NCI-H128 (cell line): Measurements from ENCODE around the gene KDM6B.
"Not testable (repeated sequence)": the region's sequence is repeated elsewhere in the genome, so short reads cannot be mapped to it uniquely, and the experiment has no call there.

Experiments used
- DNase-seq: peaks from one replicate; lab custom pipeline; 2025; ENCODE audit not compliant: unreplicated experiment; lab: John Stamatoyannopoulos, UW

KDM6B gene

GRCh38 chr17:7852262-7852670 lies 18.2 kb downstream of the KDM6B start:
- DNase-seq: no peak

GRCh38 chr17:7852919-7853690 lies 19.1 kb downstream of the KDM6B start:
- DNase-seq: no peak

- no peak for DNase-seq
These were observed 19.6 kb downstream of the KDM6B start for GRCh38 chr17:7853691-7854038.

DNA sequence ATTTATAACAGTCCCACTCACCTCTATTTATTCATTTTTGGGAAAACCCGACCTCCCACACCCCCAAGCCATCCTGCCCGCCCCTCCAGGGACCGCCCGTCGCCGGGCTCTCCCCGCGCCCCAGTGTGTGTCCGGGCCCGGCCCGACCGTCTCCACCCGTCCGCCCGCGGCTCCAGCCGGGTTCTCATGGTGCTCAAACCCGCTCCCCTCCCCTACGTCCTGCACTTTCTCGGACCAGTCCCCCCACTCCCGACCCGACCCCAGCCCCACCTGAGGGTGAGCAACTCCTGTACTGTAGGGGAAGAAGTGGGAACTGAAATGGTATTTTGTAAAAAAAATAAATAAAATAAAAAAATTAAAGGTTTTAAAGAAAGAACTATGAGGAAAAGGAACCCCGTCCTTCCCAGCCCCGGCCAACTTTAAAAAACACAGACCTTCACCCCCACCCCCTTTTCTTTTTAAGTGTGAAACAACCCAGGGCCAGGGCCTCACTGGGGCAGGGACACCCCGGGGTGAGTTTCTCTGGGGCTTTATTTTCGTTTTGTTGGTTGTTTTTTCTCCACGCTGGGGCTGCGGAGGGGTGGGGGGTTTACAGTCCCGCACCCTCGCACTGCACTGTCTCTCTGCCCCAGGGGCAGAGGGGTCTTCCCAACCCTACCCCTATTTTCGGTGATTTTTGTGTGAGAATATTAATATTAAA lies 20.2 kb downstream of the KDM6B start:
- DNase-seq: no peak

DNA sequence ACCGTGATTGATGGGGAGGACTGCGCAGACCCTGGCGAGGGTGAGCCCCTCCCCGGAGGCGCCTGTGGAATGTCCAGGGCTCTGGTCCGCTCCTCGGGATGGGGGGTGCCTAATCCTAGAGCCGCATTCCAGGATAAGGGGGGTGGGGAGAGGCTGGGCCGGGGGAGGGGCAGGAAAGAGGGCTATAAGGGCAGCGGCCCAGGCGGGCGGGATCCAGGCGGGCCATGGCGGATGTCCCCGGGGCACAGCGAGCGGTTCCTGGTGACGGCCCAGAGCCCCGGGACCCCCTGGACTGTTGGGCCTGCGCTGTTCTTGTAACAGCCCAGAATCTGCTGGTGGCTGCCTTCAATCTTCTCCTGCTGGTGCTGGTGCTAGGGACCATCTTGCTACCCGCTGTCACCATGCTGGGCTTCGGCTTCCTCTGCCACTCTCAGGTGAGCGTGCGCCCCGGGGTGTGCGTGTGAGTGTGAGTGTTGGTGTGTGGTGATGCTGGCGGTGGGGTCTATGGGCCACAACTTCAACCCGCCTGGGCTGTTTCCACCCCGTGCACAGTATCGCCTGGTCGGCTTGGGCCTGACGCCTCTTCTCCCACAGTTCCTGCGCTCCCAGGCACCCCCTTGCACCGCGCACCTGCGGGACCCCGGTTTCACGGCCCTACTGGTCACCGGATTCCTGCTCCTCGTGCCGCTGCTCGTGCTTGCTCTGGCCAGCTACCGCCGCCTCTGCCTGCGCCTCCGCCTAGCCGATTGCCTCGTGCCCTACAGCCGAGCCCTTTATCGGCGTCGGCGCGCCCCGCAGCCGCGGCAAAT lies 21.0 kb downstream of the KDM6B start, which contains the start of gene TMEM88:
TSS of gene TMEM88 (plus strand) at position 216 of the 809 bp plus-strand sequence. CDS start at position 225, 9 bp downstream.
- DNase-seq: no peak

- no peak for DNase-seq
These were observed 21.6 kb downstream of the KDM6B start for GRCh38 chr17:7855660-7856010.

DNA sequence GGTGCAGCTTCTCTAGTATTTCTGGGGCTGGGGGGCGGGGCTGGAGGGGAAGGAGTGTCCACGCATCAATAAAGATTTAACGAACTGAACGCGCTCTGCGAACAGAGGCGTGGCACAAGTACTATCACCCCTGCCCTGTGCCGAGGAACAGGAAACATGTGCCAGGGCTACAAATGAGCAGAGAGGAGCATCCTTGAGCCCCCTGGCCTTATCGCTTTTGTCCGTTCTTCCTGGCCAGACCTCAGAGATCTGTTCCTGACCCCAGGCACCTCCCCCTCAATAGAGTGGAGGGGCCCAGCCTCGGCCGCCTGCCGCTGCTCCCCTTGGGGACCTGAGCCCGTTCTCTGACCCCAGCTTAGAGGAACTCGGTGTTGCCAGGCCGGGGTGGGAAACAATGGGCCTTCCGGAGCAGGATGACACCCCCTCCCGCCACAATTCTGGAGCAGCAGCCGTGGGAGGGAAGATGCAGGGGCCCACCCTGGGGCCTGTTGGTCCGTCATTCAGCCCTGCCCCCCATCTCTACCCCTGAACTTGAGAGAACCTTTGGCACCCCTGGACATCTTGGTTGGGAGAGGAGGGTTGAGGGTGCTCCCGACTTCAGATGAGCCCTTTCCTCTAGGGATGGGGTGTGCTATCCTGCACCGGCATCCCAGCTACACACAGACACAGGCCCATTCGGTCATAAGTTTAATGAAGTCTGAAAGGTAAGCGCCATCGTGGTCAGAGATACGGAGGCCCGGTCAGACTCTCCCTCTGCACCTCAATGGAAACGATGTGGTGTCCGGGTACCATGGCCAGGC lies 22.2 kb downstream of the KDM6B start:
- no peak for DNase-seq

DNA sequence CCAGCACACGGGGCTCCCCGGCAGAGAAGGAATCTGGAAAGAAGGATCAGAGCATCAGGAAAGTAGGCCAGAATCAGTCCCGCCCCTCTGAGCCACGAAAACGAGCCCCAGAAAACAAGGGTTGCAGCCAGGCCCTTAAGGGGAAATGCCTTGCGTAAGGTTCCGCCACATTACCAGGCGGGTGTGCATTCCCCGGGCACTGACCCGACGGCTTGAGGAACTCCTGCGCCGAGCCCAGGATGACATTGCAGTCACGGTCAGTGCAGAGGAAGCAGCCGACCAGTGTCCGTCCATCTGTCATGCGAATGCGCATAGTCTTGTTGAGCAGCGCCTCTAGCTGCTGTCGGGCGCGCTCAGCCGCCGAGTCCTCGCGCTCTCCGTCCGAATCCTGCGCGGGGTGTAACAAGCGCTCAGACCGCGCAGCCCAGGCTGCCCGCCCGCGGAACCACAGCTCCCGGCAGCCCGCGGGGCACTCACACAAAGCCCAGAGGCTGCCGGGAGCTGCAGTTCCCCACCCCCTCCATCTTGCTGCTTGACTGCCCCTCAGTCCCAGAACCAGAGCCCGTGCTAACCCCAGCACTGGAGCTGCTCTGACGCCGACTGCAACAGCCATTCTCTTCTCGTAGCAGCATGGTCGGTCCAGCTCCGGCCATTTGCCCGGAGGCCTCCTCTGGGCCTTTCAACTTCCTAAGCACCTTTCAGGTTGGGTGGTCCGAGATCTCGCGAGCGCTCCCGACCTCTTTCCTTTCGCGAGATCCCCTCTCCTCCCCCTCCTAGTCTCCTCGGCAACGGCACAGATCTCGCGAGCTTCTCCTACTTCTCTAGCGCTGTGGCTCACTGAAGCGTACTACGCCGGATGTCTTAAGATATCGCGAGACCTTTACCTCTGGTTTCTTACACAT lies 23.0 kb downstream of the KDM6B start, which contains the start of gene NAA38:
TSS of gene NAA38 (minus strand) at position 749 of the 902 bp plus-strand sequence. CDS start at position 653, 96 bp downstream.
- peak; percentile 90 for DNase-seq

GRCh38 chr17:7857713-7858521 lies 23.9 kb downstream of the KDM6B start, which contains the start of gene CYB5D1:
CYB5D1 (plus strand) TSS chr17:7858003; CDS start chr17:7858135, 132 bp downstream.
- peak; percentile 79 for DNase-seq

- no peak for DNase-seq
These were observed 24.4 kb downstream of the KDM6B start for GRCh38 chr17:7858522-7858810.

DNA sequence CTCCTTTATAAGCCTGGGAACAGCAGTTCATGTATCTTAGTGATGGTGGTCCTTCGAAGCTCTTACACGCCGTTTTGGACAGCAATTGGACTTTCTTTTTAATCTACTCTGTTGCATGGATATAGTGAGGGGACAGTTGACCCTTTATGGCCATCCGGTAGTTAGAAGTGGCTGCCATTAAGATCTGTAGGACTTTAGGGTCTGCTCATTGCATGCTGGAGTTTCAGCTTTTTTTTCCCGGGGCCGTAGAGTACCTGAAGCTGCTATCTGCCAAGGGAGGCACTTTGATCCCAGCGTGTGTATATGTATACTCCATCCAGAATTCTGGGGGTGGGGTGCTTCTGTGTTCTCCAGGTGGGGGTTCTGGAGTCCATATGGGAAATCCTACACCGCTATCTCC lies 25.0 kb downstream of the KDM6B start:
- no peak for DNase-seq

DNA sequence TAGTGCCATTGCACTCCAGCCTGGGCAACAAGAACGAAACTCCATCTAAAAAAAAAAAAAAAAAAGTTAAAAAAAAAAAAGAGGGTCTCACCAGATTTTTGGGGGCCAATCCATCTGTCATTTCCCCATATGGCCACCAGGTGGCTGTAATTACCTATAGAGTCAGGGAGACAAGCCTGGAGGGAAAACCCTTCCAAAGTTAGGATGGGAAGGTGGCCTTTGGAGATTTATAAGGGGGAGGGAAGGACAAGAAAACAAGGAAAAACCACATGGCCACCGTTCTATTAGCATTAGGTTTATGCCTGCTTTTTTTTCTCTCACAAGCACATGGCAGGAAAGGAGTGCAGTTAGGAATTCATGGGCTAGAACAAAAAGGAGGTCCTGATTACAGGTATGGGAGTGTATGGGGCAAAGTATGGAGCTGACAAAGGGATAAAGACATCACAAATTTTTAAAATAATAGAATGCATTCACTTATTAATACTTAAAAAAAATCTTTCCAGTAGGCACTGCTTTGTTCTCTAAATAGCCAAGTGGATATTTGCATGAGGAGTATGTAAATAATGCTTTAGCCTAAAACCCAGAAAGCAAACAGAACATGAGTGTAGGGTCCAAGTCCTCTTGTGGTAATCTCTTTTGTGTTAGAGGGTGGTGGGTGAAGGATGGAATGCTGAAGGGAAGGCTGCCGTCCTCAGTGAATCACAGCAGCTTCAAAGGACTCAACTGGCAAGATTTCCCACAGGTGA lies 28.8 kb downstream of the KDM6B start:
- DNase-seq: peak; percentile 27

- DNase-seq: not testable (repeated sequence)
These were observed 30.4 kb downstream of the KDM6B start for GRCh38 chr17:7864384-7864783.

DNA sequence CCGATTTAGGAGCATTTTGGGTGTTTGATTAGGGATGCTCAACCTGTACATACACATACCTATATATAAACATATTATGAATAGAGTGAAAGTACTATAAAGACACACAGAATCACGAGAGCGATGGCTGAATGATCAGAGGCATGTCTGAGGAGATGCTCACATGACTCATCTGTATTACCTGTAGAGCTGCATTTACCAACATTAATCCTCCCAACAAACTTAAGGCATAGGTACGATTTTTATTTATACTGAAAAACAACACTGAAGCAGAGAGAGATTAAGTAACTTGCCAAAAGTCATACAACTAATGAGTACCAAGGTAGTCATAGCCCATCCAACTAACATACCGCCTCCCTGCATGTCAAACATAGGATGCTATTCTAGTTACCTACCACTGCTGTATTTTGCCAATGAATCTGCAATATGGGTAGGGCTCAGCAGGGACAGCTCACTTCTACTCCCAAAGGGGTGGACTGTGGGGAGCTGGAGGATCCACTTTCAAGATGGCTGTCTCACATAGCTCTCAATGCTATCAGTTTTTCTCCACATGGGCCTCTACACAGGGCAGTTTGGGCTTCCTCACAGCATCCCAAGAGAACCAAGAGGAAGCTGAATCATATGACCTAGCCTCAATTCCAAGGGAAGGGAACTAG lies 31.1 kb downstream of the KDM6B start:
- DNase-seq: no peak

GRCh38 chr17:7867881-7868329 lies 33.9 kb downstream of the KDM6B start:
- DNase-seq: no peak

DNA sequence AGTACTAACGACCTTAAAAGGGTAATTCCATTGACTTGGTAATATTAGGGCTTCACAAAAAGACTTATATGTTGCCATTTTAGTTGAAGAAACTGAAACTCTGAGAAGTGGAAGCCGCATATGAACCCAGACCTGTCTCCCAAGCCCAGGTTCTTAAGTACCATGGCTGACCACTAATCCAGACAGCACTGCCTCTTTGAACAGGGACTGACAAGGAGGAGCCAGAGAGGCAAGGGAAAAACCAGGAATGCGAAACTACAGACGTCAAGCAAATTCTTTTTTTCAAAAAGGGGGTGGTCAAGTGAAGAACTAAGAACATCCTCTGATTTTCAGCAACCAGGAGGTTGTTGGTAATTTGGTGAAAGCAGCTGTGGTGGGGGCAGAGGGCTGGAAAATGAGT lies 39.0 kb downstream of the KDM6B start:
- DNase-seq: no peak

GRCh38 chr17:7875804-7876370 lies 41.9 kb downstream of the KDM6B start:
- no peak for DNase-seq
